ENCODE results near the gene GPR78. TPM values are rescaled to one million over a fixed set of nuclear protein-coding genes. Genes with fewer than 3 reads are reported as not detected.

The GPR78 gene
- total and polyA plus RNA-seq, 2 of the 13 experiments (the other 11 are each of a cell fraction or from before 2014, with no cell fraction given), result 0.01 to 0.07 TPM

- TF ChIP-seq ATF6 (CRISPR knock-in tag; conservative IDR thresholded peaks at IDR 0.05) (0 out of 2 replicates have a peak, but pooled peaks have one; percentile 55), RARA (CRISPR knock-in tag; IDR thresholded peaks at IDR 0.05) (peak; percentile 53; the same call in 1 of the 2 replicates), NFE2L1 (CRISPR knock-in tag; IDR thresholded peaks at IDR 0.05; ENCODE audit: borderline replicate concordance) (no peak; the same call in 1 of the 2 replicates), ZNF329 (CRISPR knock-in tag; IDR thresholded peaks at IDR 0.05; ENCODE audit: low read depth) (no peak), NFE2 (CRISPR knock-in tag; IDR thresholded peaks at IDR 0.05) (no peak), ZNF34 (CRISPR knock-in tag; IDR thresholded peaks at IDR 0.05; ENCODE audit: borderline replicate concordance) (no peak), PHF8 (CRISPR knock-in tag; IDR thresholded peaks at IDR 0.05) (no peak), FUBP1 (CRISPR knock-in tag; IDR thresholded peaks at IDR 0.05; ENCODE audit: borderline replicate concordance) (no peak), ZSCAN5A (CRISPR knock-in tag; IDR thresholded peaks at IDR 0.05; ENCODE audit: borderline replicate concordance) (no peak), SUZ12 (IDR thresholded peaks at IDR 0.05; ENCODE audit: low read depth, low read length) (no peak), NFATC3 (CRISPR knock-in tag; IDR thresholded peaks at IDR 0.05) (no peak), NCOA5 (CRISPR knock-in tag; IDR thresholded peaks at IDR 0.05) (no peak), TP53 (CRISPR knock-in tag; conservative IDR thresholded peaks at IDR 0.05) (no peak), RFX3 (CRISPR knock-in tag; IDR thresholded peaks at IDR 0.05) (no peak), BCL6 (CRISPR knock-in tag; IDR thresholded peaks at IDR 0.05) (0 out of 2 replicates have a peak, but pooled peaks have one; percentile 27), ARHGAP35 (CRISPR knock-in tag; IDR thresholded peaks at IDR 0.05; ENCODE audit: borderline replicate concordance) (peak; percentile 47; the same call in 1 of the 2 replicates), ZNF335 (CRISPR knock-in tag; IDR thresholded peaks at IDR 0.05) (no peak), ADNP (CRISPR knock-in tag; IDR thresholded peaks at IDR 0.05) (no peak), ZNF740 (CRISPR knock-in tag; IDR thresholded peaks at IDR 0.05) (no peak), ZFP36L1 (CRISPR knock-in tag; IDR thresholded peaks at IDR 0.05) (no peak), ZNF773 (CRISPR knock-in tag; IDR thresholded peaks at IDR 0.05; ENCODE audit: borderline replicate concordance) (no peak), DZIP1 (CRISPR knock-in tag; IDR thresholded peaks at IDR 0.05) (no peak; the same call in 1 of the 2 replicates)
These were observed at the start of gene GPR78 (continued) for GRCh38 chr4:8580321-8581093.
